GM19239 (cell line): ENCODE measurements around the gene ATF7IP.

Source experiments
- DNase-seq: peaks from one replicate; pipeline ENCODE4 v3.0.0; 2011; ENCODE audit warnings: low spot score; ENCODE audit not compliant: insufficient read length
- FAIRE-seq: peaks from 2 replicates; lab custom pipeline; 2011; peaks lifted over from hg19 to GRCh38; lab: Jason Lieb, UNC

ATF7IP gene

GRCh38 chr12:14410177-14410576, 44.7 kb downstream of the ATF7IP start:
- FAIRE-seq = no peak
- no peak for DNase-seq

GRCh38 chr12:14410841-14411569, 45.5 kb downstream of the ATF7IP start:
- DNase-seq = no peak
- no peak for FAIRE-seq

- no peak for FAIRE-seq
- DNase-seq = no peak
Measured at GRCh38 chr12:14416658-14417057, 51.2 kb downstream of the ATF7IP start.

GRCh38 chr12:14417715-14418114, 52.2 kb downstream of the ATF7IP start:
- peak; percentile 57 for FAIRE-seq
- no peak for DNase-seq

GRCh38 chr12:14418451-14418890, 53.0 kb downstream of the ATF7IP start:
- no peak for DNase-seq
- no peak for FAIRE-seq

- FAIRE-seq = no peak
- DNase-seq = no peak
Measured at GRCh38 chr12:14422516-14423230, 57.2 kb downstream of the ATF7IP start.

- DNase-seq (no peak), FAIRE-seq (no peak)
Measured at GRCh38 chr12:14424545-14424944, 59.1 kb downstream of the ATF7IP start.

GRCh38 chr12:14426792-14427191, 61.3 kb downstream of the ATF7IP start:
- DNase-seq (no peak), FAIRE-seq (no peak)

- DNase-seq = no peak
- peak; percentile 53 for FAIRE-seq
Measured at GRCh38 chr12:14427929-14428328, 62.4 kb downstream of the ATF7IP start.

- DNase-seq = no peak
- FAIRE-seq = no peak
Measured at GRCh38 chr12:14430394-14430986, 65.0 kb downstream of the ATF7IP start.

- FAIRE-seq (no peak), DNase-seq (no peak)
Measured at GRCh38 chr12:14431975-14432374, 66.5 kb downstream of the ATF7IP start.

- no peak for FAIRE-seq
- DNase-seq = no peak
Measured at GRCh38 chr12:14435627-14436026, 70.1 kb downstream of the ATF7IP start.

- no peak for DNase-seq
- FAIRE-seq = no peak
Measured at GRCh38 chr12:14442221-14442881, 76.9 kb downstream of the ATF7IP start.

- FAIRE-seq = no peak
- DNase-seq = no peak
Measured at GRCh38 chr12:14443531-14443930, 78.0 kb downstream of the ATF7IP start.

- FAIRE-seq (no peak), DNase-seq (no peak)
Measured at GRCh38 chr12:14450479-14450878, 85.0 kb downstream of the ATF7IP start.

GRCh38 chr12:14452336-14452735, 86.9 kb downstream of the ATF7IP start:
- FAIRE-seq (no peak), DNase-seq (no peak)

GRCh38 chr12:14452865-14453264, 87.4 kb downstream of the ATF7IP start:
- DNase-seq = no peak
- FAIRE-seq = no peak

- FAIRE-seq (peak; percentile 79), DNase-seq (peak; percentile 4)
Measured at GRCh38 chr12:14454098-14454907, 88.8 kb downstream of the ATF7IP start.

GRCh38 chr12:14460212-14460841, 94.8 kb downstream of the ATF7IP start:
- DNase-seq (no peak), FAIRE-seq (no peak)
